ENCODE data around the gene CLEC3B. TPM values are rescaled to one million over a fixed set of nuclear protein-coding genes. Genes with fewer than 3 reads are reported as not detected.
"Not testable (repeated sequence)": the region's sequence is repeated elsewhere in the genome, so short reads cannot be mapped to it uniquely, and the experiment has no call there.

The CLEC3B gene
- total and polyA plus RNA-seq, 11 donors = 34.8 to 205 (median 73.6) TPM

- intact Hi-C loops (cut with DNase I) = no loop called here
- H3K4me1 ChIP-seq = peaks cover 0 to 68% (median 28%) of the 10 kb centered on the region in 12 donors
- H3K27me3 ChIP-seq = no peaks in the 10 kb centered on the region
- TF ChIP-seq CTCF (IDR thresholded peaks at IDR 0.05) (no peak), POLR2A (IDR thresholded peaks at IDR 0.05) (no peak)
- ATAC-seq = peak; percentile 68 to 78 (median 72)
- WGBS, 4 donors = 34 to 55% (median 45%) methylated on average over 1 of the region's 1 CpG
- H3K27ac ChIP-seq = peak overlapping the region in 10 of 12 donors; percentile 12 to 63 (median 52)
- H3K9me3 ChIP-seq = no peaks in the 10 kb centered on the region
- no peak overlapping the region for H3K4me3 ChIP-seq
- peaks cover 0 to 3% (median 0%) of the 10 kb centered on the region in 9 donors for H3K36me3 ChIP-seq
- DNase-seq = peak in 1 of 5 donors; percentile 34
These were observed 42.6 kb upstream of the CLEC3B start for GRCh38 chr3:44983484-44983941.

GRCh38 chr3:44984335-44984734 lies 41.8 kb upstream of the CLEC3B start:
- intact Hi-C loops (cut with DNase I) = no loop called here
- TF ChIP-seq CTCF (IDR thresholded peaks at IDR 0.05) (no peak), POLR2A (IDR thresholded peaks at IDR 0.05) (no peak)
- Histone ChIP-seq H3K4me3 (no peak overlapping the region), H3K9me3 (no peaks in the 10 kb centered on the region), H3K36me3 (peaks cover 0 to 3% (median 0%) of the 10 kb centered on the region in 9 donors), H3K27me3 (no peaks in the 10 kb centered on the region), H3K27ac (peak overlapping the region in 2 of 12 donors; percentile 39 to 48), H3K4me1 (peaks cover 0 to 62% (median 31%) of the 10 kb centered on the region in 12 donors)
- no peak for ATAC-seq
- no peak for DNase-seq
- WGBS, 4 donors = 94 to 99% (median 96%) methylated on average over 2 of the region's 2 CpGs

- 94 to 97% (median 95%) methylated on average over 12 to 14 of the region's 14 CpGs for WGBS, 4 donors
- not testable (repeated sequence) for H3K27me3 ChIP-seq
These were observed 39.8 kb upstream of the CLEC3B start for GRCh38 chr3:44986330-44986729.

GRCh38 chr3:44987332-44987731 lies 38.8 kb upstream of the CLEC3B start:
- intact Hi-C loops (cut with DNase I) = no loop called here
- ATAC-seq = peak in 1 of 4 donors; percentile 25

More at GRCh38 chr3:44986330-44986729, 39.8 kb upstream of the CLEC3B start:
- Histone ChIP-seq H3K4me1 (peaks cover 0 to 61% (median 36%) of the 10 kb centered on the region in 12 donors), H3K36me3 (peaks cover 0 to 21% (median 16%) of the 10 kb centered on the region in 9 donors)
- H3K4me3 ChIP-seq; intact Hi-C loops (cut with DNase I); H3K9me3 ChIP-seq; ATAC-seq; H3K27ac ChIP-seq; DNase-seq: not testable (repeated sequence)

More at GRCh38 chr3:44987332-44987731, 38.8 kb upstream of the CLEC3B start:
- 68 to 89% (median 76%) methylated on average over 6 of the region's 6 CpGs for WGBS, 4 donors
- no peak for TF ChIP-seq CTCF (IDR thresholded peaks at IDR 0.05)
- TF ChIP-seq POLR2A (IDR thresholded peaks at IDR 0.05) = no peak
- no peaks in the 10 kb centered on the region for H3K9me3 ChIP-seq
- no peak overlapping the region for H3K27ac ChIP-seq
- no peak for DNase-seq
- peaks cover 0 to 31% (median 25%) of the 10 kb centered on the region in 9 donors for H3K36me3 ChIP-seq
- H3K4me3 ChIP-seq = no peak overlapping the region
- H3K4me1 ChIP-seq = peaks cover 0 to 51% (median 35%) of the 10 kb centered on the region in 12 donors
- no peaks in the 10 kb centered on the region for H3K27me3 ChIP-seq
